Cardiac fibroblast (primary cell): ENCODE results near the gene TMCC3.

ENCODE experiments used
- DNase-seq, 2 donors: peaks; one replicate each; pipeline versions ENCODE4 v3.0.0 to v3.0.0-alpha.2; 2010; ENCODE audit warnings: low read depth in 2 of 2
- H3K4me3 ChIP-seq, 2 donors: replicated peaks in 1 of 2; 1 replicate in 1 of 2; 2 replicates in 1 of 2; pipeline ENCODE4 v1.5.1; 2011; ENCODE audit warnings: low read depth in 2 of 2, low read length in 2 of 2, mild to moderate bottlenecking in 2 of 2, moderate library complexity in 1 of 2
- CTCF ChIP-seq: IDR thresholded peaks from one replicate; pipeline ENCODE4 v1.5.1; 2011; ENCODE audit warnings: low read depth, mild to moderate bottlenecking, low read length, inconsistent platforms

TMCC3 gene

DNA sequence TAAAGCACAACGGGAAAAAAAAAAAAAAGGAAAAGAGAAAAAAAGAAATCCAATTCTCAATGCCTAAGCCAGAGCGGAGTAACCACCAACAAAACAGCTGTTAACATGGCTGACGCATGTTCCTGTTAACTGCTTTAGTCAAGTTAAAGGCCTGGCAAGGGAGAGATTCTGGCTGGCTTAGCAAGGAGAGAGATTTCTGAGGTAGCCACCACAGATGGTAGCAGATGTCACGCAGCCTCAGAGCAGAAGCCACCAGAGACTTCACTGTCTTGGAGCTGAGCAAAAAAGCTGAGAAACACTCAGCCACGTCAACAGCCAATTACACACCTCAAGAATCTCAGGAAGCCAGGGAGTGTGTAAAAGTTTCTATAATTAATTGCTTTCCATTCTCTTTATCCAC lies 87.1 kb downstream of the TMCC3 start:
- TF ChIP-seq CTCF, result no peak
- DNase-seq, result no peak
- no peak overlapping the region for H3K4me3 ChIP-seq

DNA sequence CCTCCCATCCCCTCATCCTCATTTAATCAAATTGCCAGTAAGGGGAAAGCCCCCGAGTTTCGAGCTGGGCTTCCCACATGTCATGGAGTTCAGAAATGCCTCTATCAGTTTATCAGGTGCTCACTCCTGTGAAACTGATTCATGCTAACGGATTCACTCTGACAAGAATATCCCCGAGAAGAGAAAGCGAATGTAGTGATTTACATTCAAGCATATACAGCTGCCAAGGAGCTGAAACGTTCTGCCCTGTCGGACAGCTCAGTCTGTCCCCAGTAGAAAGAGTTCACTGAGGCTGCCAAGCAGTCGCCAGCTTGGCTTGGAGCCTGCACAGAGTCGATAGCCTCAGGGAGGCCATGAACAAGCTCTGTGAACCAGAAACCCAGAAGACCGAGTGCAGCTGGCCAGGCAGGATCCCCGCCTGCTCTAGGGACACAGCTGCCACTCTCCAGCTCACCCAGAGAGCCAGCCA lies 88.4 kb downstream of the TMCC3 start:
- DNase-seq, result no peak
- no peak for TF ChIP-seq CTCF
- H3K4me3 ChIP-seq, result no peak overlapping the region

DNA sequence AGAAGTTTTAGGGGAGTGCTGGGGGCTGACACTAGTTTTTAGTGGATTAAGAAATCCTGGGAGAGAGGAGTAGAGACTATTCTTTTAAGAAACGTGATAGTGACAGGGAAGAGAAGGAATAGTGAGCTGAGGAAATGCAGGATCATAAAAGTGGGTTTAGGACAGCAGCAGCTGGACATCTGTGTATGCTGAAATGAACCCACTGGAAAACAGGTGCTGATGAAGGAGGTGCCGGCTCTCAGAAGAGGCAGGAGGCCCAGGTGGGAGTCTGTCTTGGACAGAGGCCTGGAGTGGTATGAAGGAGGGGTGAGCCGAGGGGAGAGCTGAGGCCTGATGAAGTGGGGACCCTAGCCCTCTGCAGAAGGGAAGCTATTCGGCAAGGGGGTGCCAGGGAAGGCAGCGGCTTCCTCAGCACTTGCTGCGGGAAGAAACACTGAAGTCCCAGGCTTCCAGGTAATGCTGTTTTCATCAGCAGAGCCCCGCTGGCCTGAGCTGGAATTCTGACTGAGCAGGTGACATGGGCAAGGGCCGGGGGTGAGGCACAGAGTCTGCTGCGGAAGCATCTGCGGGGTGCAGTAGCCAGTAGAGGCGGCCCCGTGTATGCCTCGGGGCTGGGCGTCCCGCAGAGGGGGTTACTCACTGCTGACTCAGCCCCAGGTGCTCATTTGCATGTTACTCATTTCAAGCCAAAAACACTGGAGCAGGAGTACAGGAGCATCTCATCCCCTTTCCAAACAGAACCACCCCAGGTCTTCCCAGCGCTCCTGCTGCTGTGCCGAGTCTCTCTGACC lies 89.7 kb downstream of the TMCC3 start:
- no peak overlapping the region for H3K4me3 ChIP-seq
- peak in 1 of 2 donors; percentile 73 for DNase-seq
- TF ChIP-seq CTCF, result no peak

DNA sequence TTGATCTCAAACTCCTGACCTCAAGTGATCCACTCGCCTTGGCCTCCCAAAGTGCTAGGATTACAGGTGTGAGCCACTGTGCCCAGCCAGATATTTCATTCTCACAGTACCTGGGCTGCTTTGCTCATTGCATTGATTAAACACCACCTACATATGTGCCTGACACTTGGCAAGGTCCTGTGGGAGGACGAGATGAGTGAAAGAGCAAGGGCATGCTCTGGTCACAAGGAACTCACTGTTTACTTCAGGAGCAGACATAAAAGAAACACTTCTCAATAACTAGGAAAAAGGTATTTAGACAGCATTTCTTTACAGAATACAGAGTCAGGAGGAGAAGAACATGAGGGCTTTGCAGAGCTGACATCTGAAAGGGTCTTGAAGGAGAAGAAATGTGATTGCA lies 91.7 kb downstream of the TMCC3 start:
- no peak overlapping the region for H3K4me3 ChIP-seq
- DNase-seq, result no peak
- no peak for TF ChIP-seq CTCF

DNA sequence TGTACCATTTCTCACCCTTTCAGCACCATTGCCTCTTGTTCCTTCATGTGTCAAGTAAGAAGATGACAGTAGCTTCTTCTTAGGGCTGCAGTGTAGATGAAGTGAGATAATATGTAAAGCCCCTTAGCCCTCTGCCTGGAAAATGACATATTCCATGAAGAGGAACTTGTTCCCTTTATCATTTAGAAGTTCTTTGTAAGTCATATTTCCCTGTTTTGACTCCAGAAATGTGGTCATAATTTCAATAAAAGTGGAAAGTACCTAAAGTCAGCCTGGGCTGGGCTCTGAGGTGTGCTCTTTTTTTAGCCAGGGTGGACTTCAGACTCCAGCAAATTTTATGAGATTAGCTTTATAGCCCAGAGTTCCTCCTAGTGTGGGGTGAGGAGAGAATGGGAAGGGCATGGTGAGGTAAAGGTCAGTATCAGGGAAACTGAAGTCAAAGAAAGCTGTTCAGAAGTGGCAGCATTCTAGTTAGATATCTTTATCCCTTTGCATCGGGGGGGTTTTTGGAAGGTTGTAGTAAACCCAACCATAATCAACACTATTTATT lies 92.5 kb downstream of the TMCC3 start:
- TF ChIP-seq CTCF, result no peak
- no peak overlapping the region for H3K4me3 ChIP-seq
- DNase-seq, result no peak

DNA sequence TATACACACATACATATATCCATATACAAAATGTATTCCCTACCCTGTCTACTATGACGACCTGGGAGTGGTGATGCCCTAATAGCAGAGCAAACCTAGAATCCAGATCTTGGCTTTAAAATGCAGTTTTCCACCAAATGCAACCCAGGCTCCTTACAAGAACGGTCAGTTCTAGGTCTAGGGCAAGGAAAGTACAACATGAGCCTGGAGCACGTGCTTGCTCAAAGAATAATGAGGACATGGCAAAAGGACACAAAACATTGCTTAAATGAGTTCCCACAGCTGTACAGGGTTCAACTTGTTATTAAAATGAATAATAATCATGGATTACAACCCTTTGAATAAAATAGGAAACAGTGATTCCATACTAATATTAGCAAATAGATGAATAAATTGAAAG lies 94.7 kb downstream of the TMCC3 start:
- no peak for TF ChIP-seq CTCF
- no peak overlapping the region for H3K4me3 ChIP-seq
- no peak for DNase-seq
